Left colon (tissue), 2 donors: Measurements from ENCODE around the gene OR4K1. TPM values are rescaled to one million over a fixed set of nuclear protein-coding genes. Genes with fewer than 3 reads are reported as not detected.

ENCODE experiments used
- total RNA-seq, 2 donors: library from RNA; stranded (reverse); fragmentation: NEBNext Ultra II Directional; extraction: Animal tissue kit (Norgen Biotek cat#: 25700); gene quantifications; one replicate each; pipeline ENCODE4 v1.2.1, GENCODE V29; 2021
- donor health status: DM: no; HTN: no; CAD: no.
- donor health status: DM: yes; HTN: yes; CAD: no.

Gene OR4K1
- total RNA-seq, 2 donors from 2014 or later, result not detected

Other genes starting within 250 kb of the OR4K1 start
- gene OR11H2, start 217.0 kb upstream of the OR4K1 start, total RNA-seq, result not detected
- gene OR4Q3, start 187.3 kb upstream of the OR4K1 start, total RNA-seq, result not detected
- not detected for gene OR4M1, start 157.4 kb upstream of the OR4K1 start, total RNA-seq
- not detected for gene OR4N2, start 127.1 kb upstream of the OR4K1 start, total RNA-seq
- gene OR4K2, start 55.8 kb upstream of the OR4K1 start, total RNA-seq, result not detected
- gene OR4K5, start 10.3 kb upstream of the OR4K1 start, total RNA-seq, result not detected
- not detected for gene OR4K15, start 44.7 kb downstream of the OR4K1 start, total RNA-seq
- gene OR4Q2, start 71.2 kb downstream of the OR4K1 start, total RNA-seq, result not detected
- not detected for gene OR4K14, start 88.4 kb downstream of the OR4K1 start, total RNA-seq
- gene OR4K13, start 105.1 kb downstream of the OR4K1 start, total RNA-seq, result not detected
- not detected for gene OR4L1, start 129.1 kb downstream of the OR4K1 start, total RNA-seq
- not detected for gene OR4K17, start 179.8 kb downstream of the OR4K1 start, total RNA-seq
- gene OR4N5, start 207.9 kb downstream of the OR4K1 start, total RNA-seq, result not detected